HCT116 (cell line): Measurements from ENCODE around the gene DLX2. TPM values are rescaled to one million over a fixed set of nuclear protein-coding genes. Genes with fewer than 3 reads are reported as not detected.

ENCODE experiments used
- ATAC-seq: fragments of 200-7000 bp; cut with Tn5 transposase; 2 replicates; pipeline ENCODE4 v1.9.1; 2020; ENCODE audit warnings: mild to moderate bottlenecking, moderate library complexity
- BruUV-seq: library from RNA; stranded (reverse); fragments of 400-500 nt; replicated peaks from 2 replicates; lab custom pipeline; 2021; lab: Mats Ljungman, UMichigan
- CTCF ChIA-PET: fragments of 300-600 bp; sonication (Branson Sonifier 250); formaldehyde crosslinking; loops from one replicate; lab custom pipeline; 2021; ENCODE audit warnings: antibody characterized with exemption; lab: Charles Lee
- POLR2A ChIA-PET: fragments of 300-600, 350-600 bp; sonication (Branson Sonifier 250); formaldehyde crosslinking; loops from one replicate; lab custom pipeline; 2021; ENCODE audit warnings: antibody characterized with exemption; lab: Charles Lee
- RAD21 ChIA-PET, 2 experiments: fragments of 300-600 bp; sonication (Branson Sonifier 250); formaldehyde crosslinking; loops; one replicate each; lab custom pipeline; 2023; ENCODE audit warnings: low total read pairs in 2 of 2; ENCODE audit not compliant: uncharacterized antibody in 2 of 2, unreplicated experiment in 2 of 2, low non-redundant PET in 1 of 2; lab: Charles Lee
- DNase-seq: peaks from one replicate; pipeline ENCODE4 v3.0.0-alpha.2; 2010; ENCODE audit warnings: low read depth, low spot score
- H2AFZ ChIP-seq: fragments of 200-600 bp; shearing (Covaris generic), sonication (generic); 2 replicates; pipeline ENCODE4 v1.6.1; 2017; ENCODE audit warnings: low read depth, mixed run types, mixed read lengths, antibody characterized with exemption, low read length; ENCODE audit not compliant: poor library complexity, severe bottlenecking
- H3K27ac ChIP-seq: 2 replicates; pipeline ENCODE4 v1.5.1; 2012; ENCODE audit warnings: low read depth, low read length
- H3K27me3 ChIP-seq: fragments of 200-600 bp; sonication (generic); 2 replicates; pipeline ENCODE4 v1.6.1; 2016; ENCODE audit warnings: mixed run types, low read length, mixed read lengths; ENCODE audit not compliant: insufficient read depth
- H3K36me3 ChIP-seq, 2 experiments: fragments of 200-500 bp in 1 of 2; fragments of 200-600 bp in 1 of 2; sonication (Bioruptor generic) in 1 of 2; sonication (generic) in 1 of 2; 2 replicates each; pipeline versions ENCODE4 v1.5.1 to v1.6.1; 2014 to 2016; ENCODE audit warnings: low read length in 2 of 2, inconsistent platforms in 1 of 2, mixed read lengths in 1 of 2, mixed run types in 1 of 2; ENCODE audit not compliant: insufficient read depth in 2 of 2, control insufficient read depth in 1 of 2
- H3K4me1 ChIP-seq, 2 experiments: fragments of 200-600 bp in 1 of 2; sonication (generic) in 1 of 2; 2 replicates each; pipeline versions ENCODE4 v1.5.1 to v1.6.1; 2012 to 2017; ENCODE audit warnings: low read length in 2 of 2, inconsistent platforms in 1 of 2, mild to moderate bottlenecking in 1 of 2, mixed read lengths in 1 of 2, mixed run types in 1 of 2, moderate library complexity in 1 of 2; ENCODE audit not compliant: insufficient read depth in 2 of 2, control insufficient read depth in 1 of 2
- H3K4me2 ChIP-seq: fragments of 200-600 bp; sonication (generic); 2 replicates; pipeline ENCODE4 v1.6.1; 2017; ENCODE audit warnings: mixed run types, low read length, mixed read lengths
- H3K4me3 ChIP-seq, 2 experiments: fragments of 200-600 bp in 1 of 2; sonication (generic) in 1 of 2; replicated peaks in 1 of 2; 2 replicates each; pipeline ENCODE4 v1.5.1; 2011 to 2016; ENCODE audit warnings: low read length in 2 of 2, control low read depth in 1 of 2, low read depth in 1 of 2, mild to moderate bottlenecking in 1 of 2, mixed read lengths in 1 of 2, mixed run types in 1 of 2
- H3K79me2 ChIP-seq: fragments of 200-600 bp; sonication (generic); 2 replicates; pipeline ENCODE4 v1.6.1; 2017; ENCODE audit warnings: mild to moderate bottlenecking, mixed run types, low read length, moderate library complexity, mixed read lengths; ENCODE audit not compliant: insufficient read depth
- H3K9ac ChIP-seq: fragments of 200-600 bp; sonication (generic); 2 replicates; pipeline ENCODE4 v1.6.1; 2016; ENCODE audit warnings: low read length, mixed read lengths
- H3K9me2 ChIP-seq: fragments of 200-600 bp; sonication (generic), shearing (Covaris generic); 2 replicates; pipeline ENCODE4 v1.6.1; 2017; ENCODE audit warnings: mixed run types, mild to moderate bottlenecking, moderate library complexity; ENCODE audit not compliant: insufficient read depth
- H3K9me3 ChIP-seq, 2 experiments: fragments of 200-500 bp in 1 of 2; fragments of 200-600 bp in 1 of 2; sonication (Bioruptor generic) in 1 of 2; sonication (generic) in 1 of 2; 2 replicates each; pipeline ENCODE4 v1.6.1; 2014 to 2017; ENCODE audit warnings: low read length in 2 of 2, mixed read lengths in 2 of 2, inconsistent platforms in 1 of 2, low read depth in 1 of 2, mild to moderate bottlenecking in 1 of 2, mixed run types in 1 of 2, moderate library complexity in 1 of 2; ENCODE audit not compliant: control insufficient read depth in 1 of 2, insufficient read depth in 1 of 2
- H4K20me1 ChIP-seq: fragments of 200-600 bp; sonication (generic), shearing (Covaris generic); 2 replicates; pipeline ENCODE4 v1.6.1; 2017; ENCODE audit warnings: mixed run types, mild to moderate bottlenecking, moderate library complexity; ENCODE audit not compliant: insufficient read depth
- CBX3 ChIP-seq: IDR thresholded peaks from 2 replicates; pipeline ENCODE4 v1.6.1; 2012; ENCODE audit warnings: low read depth
- EGR1 ChIP-seq: IDR thresholded peaks from 2 replicates; pipeline ENCODE4 v1.6.1; 2012; ENCODE audit warnings: low read depth
- EZH2 ChIP-seq: fragments of 200-600 bp; sonication (generic); IDR thresholded peaks from 2 replicates; pipeline ENCODE4 v1.6.1; 2017; ENCODE audit warnings: antibody characterized with exemption, mixed run types
- EZH2phosphoT487 ChIP-seq: fragments of 200-600 bp; IDR thresholded peaks from 2 replicates; pipeline ENCODE4 v1.6.1; 2018; ENCODE audit warnings: antibody characterized with exemption, borderline replicate concordance
- JUND ChIP-seq: IDR thresholded peaks from 2 replicates; pipeline ENCODE4 v1.6.1; 2012
- SIN3A ChIP-seq: IDR thresholded peaks from 2 replicates; pipeline ENCODE4 v1.6.1; 2012; ENCODE audit warnings: low read depth
- SP1 ChIP-seq: IDR thresholded peaks from 2 replicates; pipeline ENCODE4 v1.6.1; 2012; ENCODE audit warnings: low read depth
- TCF7L2 ChIP-seq: IDR thresholded peaks from 2 replicates; pipeline ENCODE4 v1.7.0; 2011; ENCODE audit warnings: borderline replicate concordance, inconsistent platforms; ENCODE audit not compliant: insufficient read depth, insufficient read length; ENCODE audit errors: extremely low read depth
- ZFX ChIP-seq: fragments of 450-650 bp; IDR thresholded peaks from 2 replicates; pipeline ENCODE4 v1.6.1; 2017
- ZNF274 ChIP-seq: fragments of 200-500 bp; sonication (Bioruptor generic); IDR thresholded peaks from 2 replicates; pipeline ENCODE4 v1.6.1; 2014; ENCODE audit warnings: mild to moderate bottlenecking, low read depth, low read length, inconsistent platforms
- intact Hi-C: fragments of 100-400 bp; cut with micrococcal nuclease; formaldehyde crosslinking; loops from 2 replicates; pipeline ENCODE4 v1.10.0; 2022
- total RNA-seq: library from RNA; stranded (reverse); gene quantifications from one replicate; pipeline ENCODE4 v1.2.1, GENCODE V29; 2021; ENCODE audit not compliant: unreplicated experiment
- TF ChIP-seq, protein P1 (sequence below): IDR thresholded peaks from 2 replicates; pipeline ENCODE4 v1.6.1; 2012

The DLX2 gene
- total RNA-seq, 1 experiment from 2014 or later = 3.7 TPM

DNA sequence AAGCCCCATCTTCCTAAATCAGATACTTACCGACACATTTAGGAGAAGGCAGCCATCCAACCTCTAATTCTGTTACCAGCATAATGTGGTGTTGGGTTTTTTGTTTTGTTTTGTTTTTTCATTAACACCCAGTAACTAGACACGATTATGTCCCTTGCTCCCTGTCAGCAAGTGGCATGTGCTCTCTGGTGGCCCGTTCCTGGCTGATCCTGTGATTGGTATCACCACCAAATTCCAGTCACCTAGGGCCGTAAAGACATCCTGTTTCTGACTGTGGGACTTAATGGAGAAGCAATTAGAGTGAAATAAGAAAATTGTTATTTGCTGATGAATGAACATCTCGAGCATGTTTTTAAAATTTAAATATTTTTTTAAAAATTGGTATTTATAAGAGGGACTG lies 23.3 kb downstream of the DLX2 start:
- TF ChIP-seq SP1 (no peak), EGR1 (no peak), TCF7L2 (no peak), EZH2phosphoT487 (no peak), ZFX (no peak), EZH2 (no peak), CBX3 (no peak)
- TF ChIP-seq, protein P1, sequence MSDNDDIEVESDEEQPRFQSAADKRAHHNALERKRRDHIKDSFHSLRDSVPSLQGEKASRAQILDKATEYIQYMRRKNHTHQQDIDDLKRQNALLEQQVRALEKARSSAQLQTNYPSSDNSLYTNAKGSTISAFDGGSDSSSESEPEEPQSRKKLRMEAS = no peak
- ATAC-seq (no peak), DNase-seq (no peak)
- no peaks in the 10 kb centered on the region for H3K79me2 ChIP-seq
- H3K4me2 ChIP-seq = no peak overlapping the region
- H2AFZ ChIP-seq = no peak overlapping the region
- ChIA-PET POLR2A (interaction anchor here (0.7 kb wide), 1 partner anchor 55 kb away, joined by 3 read pairs; no protein-coding TSS in a partner anchor), RAD21 (no interaction called here), CTCF (no interaction called here)
- H3K4me3 ChIP-seq = no peak overlapping the region
- intact Hi-C loops = no loop called here
- H3K9me3 ChIP-seq = no peaks in the 10 kb centered on the region
- no peak overlapping the region for H3K27ac ChIP-seq
- H3K27me3 ChIP-seq = no peaks in the 10 kb centered on the region
- peaks cover 0 to 5% of the 10 kb centered on the region in 2 experiments; a peak in 1 of 4 replicates for H3K4me1 ChIP-seq
- H3K9me2 ChIP-seq = no peaks in the 10 kb centered on the region
- H3K9ac ChIP-seq = no peak overlapping the region
- H4K20me1 ChIP-seq = no peaks in the 10 kb centered on the region
- H3K36me3 ChIP-seq = no peaks in the 10 kb centered on the region
- no TSS peak for BruUV-seq

DNA sequence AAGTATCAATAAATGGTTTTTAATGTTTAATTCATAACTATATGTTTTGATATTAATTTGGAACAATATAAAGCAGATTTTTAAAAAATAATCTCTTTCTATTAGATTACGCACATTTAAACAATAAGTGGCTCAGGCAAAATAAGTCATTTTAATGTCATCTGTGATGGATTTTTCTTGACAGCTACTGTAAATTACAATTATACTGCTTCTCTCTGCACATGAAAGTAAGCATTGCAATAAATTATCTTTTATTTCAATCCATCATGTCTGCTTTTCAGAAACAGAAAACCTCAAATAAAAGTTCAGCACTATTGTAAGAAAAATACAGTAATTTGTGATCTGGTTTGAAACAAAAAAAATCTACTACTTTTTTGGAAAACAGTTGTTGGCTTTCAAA lies 28.4 kb downstream of the DLX2 start:
- RAD21 ChIA-PET = no interaction called here
- POLR2A ChIA-PET = no interaction called here

More for the DNA sequence above, 28.4 kb downstream of the DLX2 start:
- CTCF ChIA-PET = no interaction called here
- Histone ChIP-seq H3K9me3 (no peaks in the 10 kb centered on the region), H2AFZ (no peak overlapping the region), H3K4me3 (no peak overlapping the region), H3K36me3 (no peaks in the 10 kb centered on the region), H3K27me3 (no peaks in the 10 kb centered on the region), H4K20me1 (no peaks in the 10 kb centered on the region), H3K4me2 (no peak overlapping the region), H3K9me2 (no peaks in the 10 kb centered on the region), H3K4me1 (no peaks in the 10 kb centered on the region), H3K79me2 (no peaks in the 10 kb centered on the region), H3K9ac (no peak overlapping the region), H3K27ac (no peak overlapping the region)
- no TSS peak for BruUV-seq
- DNase-seq (no peak), ATAC-seq (no peak)
- intact Hi-C loops = no loop called here
- TF ChIP-seq ZNF274 (no peak), JUND (no peak), TCF7L2 (no peak), SIN3A (no peak)
